GM12874 (cell line): ENCODE measurements around the gene NCKAP5.

Source experiments
- TF ChIP-seq, protein P1 (sequence below): IDR thresholded peaks from 2 replicates; pipeline ENCODE4 v1.5.1; 2011; ENCODE audit warnings: low read depth, mild to moderate bottlenecking, control low read depth, low read length, moderate library complexity; ENCODE audit not compliant: insufficient read depth

NCKAP5 gene

DNA sequence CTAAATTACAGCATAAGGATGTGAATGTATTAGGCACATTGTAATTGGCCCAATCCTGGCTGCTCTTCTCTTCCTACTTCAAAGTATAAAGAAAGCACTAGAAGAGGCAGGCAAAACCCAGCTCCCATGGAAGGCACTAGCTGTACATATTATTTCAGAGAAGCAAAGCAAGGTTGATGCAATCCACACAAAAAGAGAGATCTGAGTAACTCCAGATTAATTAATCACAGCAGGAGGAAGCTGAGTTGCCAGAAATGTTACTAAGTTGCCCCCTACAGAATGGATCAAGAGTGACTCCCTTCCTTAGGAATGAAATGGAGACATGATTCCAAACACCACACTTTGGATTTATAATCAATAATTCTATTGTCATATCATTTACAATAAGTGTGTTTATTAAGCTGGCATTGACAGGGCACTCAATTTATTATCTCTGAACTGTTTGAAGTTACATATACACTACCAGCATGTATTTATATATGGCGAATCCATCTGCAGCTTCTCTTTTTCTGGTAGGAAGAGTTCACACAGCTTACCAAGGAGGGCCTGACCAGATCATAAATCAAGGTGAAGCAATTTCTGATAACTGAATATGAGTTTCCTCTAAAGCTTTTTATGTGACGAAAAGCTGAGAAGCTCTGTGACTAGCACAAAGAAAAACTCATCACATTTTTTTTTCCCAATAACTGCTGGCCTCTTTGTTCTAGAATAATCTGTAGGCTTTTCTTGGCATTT lies 505.2 kb downstream of the NCKAP5 start:
- TF ChIP-seq, protein P1, sequence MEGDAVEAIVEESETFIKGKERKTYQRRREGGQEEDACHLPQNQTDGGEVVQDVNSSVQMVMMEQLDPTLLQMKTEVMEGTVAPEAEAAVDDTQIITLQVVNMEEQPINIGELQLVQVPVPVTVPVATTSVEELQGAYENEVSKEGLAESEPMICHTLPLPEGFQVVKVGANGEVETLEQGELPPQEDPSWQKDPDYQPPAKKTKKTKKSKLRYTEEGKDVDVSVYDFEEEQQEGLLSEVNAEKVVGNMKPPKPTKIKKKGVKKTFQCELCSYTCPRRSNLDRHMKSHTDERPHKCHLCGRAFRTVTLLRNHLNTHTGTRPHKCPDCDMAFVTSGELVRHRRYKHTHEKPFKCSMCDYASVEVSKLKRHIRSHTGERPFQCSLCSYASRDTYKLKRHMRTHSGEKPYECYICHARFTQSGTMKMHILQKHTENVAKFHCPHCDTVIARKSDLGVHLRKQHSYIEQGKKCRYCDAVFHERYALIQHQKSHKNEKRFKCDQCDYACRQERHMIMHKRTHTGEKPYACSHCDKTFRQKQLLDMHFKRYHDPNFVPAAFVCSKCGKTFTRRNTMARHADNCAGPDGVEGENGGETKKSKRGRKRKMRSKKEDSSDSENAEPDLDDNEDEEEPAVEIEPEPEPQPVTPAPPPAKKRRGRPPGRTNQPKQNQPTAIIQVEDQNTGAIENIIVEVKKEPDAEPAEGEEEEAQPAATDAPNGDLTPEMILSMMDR: no peak

DNA sequence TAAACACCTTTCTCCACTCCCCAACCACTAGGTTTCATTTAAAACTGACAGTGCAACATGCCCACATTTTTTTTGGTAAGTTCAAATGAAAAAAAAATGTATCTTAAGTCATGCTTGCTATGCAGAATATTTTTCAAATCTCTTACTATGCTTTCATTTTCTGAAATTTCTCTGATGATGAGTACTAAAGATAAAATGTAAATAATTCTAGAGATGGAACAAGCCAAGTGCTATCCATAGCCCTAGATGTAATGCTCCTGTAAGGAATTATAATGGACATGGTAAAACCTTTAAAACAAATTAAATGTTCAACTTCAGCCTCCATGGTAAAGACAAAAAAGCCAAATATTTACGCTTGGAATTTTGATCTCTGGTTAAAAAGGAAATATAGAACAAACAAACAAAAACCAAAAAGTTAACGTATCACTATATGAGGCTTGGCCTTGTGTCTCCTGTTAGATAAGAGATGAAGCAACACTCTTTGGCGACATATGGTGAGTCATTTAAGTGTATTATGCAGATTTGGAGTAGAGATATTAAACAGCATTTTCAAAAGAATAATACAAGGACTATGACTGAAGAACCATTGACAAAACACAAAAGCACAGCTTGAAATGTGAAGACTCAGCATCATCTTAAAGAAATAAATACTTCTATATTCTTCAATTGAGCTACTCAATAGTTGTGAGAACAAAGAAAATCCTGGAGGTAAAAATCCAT lies 506.2 kb downstream of the NCKAP5 start:
- TF ChIP-seq, protein P1: no peak

DNA sequence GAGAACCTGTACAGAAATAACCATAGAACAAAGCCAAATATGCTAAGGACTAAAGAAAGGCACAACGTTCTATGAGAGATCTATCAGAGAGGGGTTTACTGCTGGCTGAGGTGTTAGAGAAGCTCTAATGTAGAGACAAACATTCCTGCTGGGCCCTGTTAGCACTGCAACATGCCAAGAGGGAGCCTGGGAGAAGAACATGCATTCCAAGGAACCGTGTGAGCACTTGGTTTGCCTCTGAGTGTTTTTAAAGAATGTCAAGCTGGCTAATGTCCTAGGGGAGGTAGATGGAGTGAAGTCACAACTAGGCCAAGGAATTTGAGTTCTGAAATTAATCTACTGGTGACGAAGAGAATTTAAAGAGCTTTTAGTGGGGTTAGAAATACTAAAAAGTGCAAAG lies 514.0 kb downstream of the NCKAP5 start:
- TF ChIP-seq, protein P1: no peak

DNA sequence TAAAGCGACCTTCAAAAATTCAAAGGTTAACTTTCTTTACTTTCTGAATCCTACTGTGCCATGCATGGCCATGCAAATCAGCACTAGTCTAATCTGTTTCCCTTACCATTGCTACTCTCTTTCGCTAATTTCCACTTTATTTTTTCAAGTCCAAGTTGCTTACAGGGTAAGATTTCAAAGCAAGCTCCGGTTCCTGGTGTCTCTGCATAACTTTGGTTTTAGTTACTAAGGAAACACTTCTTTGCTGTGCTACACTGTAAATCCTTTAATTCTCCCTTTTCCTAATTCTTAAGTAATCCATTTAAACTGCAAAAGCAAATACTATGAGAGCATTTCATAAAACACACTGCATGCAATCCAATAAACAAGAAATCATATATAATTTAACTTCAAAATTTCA lies 514.7 kb downstream of the NCKAP5 start:
- TF ChIP-seq, protein P1: no peak

DNA sequence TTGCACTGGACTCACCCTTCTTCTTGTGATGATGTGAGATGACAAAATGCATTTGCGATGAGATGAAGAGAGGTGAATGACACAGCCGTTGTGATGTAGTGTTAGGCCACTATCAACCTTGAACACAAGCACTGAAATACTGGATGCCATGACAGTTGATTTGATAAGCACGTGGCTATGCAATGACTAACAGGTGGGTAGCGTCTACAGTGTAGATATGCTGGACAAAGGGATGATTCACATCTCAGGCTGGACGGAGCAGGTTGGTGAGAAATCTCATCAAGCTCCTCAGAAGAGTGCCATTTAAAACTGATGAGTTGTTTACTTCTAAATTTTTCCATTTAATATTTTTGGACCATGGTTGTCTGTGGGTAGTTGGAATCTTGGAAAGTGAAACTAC lies 522.5 kb downstream of the NCKAP5 start:
- TF ChIP-seq, protein P1: no peak

DNA sequence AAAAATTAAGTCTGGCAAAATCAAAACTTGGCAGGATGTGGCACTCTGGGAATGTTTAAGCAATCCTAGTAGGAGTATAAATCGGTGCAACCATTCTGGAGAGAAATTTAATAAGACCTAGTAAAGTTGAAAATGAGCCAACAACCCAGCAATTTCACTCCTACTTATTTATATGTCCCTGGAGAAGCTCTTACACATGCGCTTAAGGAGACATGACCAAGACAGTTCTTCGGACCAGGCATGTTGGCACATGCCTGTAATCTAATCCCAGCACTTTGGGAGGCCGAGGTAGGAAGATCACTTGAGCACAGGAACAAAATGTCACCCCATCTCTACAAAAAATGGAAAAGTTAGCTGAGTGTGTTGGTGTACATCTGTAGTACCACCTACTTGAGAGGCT lies 523.7 kb downstream of the NCKAP5 start:
- TF ChIP-seq, protein P1: no peak

DNA sequence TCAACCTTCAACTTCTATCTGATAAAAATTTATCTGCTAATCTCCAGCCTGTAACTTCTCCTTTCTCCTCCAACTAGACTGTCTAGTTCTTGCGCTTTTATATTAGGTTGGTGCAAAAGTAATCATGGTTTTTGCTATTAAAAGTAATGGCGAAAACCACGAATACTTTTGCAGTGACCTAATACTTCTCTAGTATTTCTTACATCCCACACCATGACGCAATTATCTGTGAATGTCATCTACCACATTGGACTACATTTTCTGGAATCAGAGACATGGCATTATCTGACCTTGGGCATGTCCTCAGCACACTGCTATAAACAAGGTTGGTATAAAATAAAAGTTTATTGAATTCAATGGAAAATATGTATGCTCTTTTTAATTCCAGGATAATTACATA lies 528.1 kb downstream of the NCKAP5 start:
- TF ChIP-seq, protein P1: no peak
